GM21447 (cell line): ENCODE data around the gene DCLK1.

Experiments
- ATAC-seq: cut with Tn5 transposase; IDR thresholded peaks from one replicate; pipeline ENCODE4 v1.9.1; 2021; ENCODE audit not compliant: unreplicated experiment

Gene DCLK1

GRCh38 chr13:35874704-35875103, 256.5 kb downstream of the DCLK1 start:
- no peak for ATAC-seq

GRCh38 chr13:35872369-35872768, 258.8 kb downstream of the DCLK1 start:
- ATAC-seq = no peak

DNA sequence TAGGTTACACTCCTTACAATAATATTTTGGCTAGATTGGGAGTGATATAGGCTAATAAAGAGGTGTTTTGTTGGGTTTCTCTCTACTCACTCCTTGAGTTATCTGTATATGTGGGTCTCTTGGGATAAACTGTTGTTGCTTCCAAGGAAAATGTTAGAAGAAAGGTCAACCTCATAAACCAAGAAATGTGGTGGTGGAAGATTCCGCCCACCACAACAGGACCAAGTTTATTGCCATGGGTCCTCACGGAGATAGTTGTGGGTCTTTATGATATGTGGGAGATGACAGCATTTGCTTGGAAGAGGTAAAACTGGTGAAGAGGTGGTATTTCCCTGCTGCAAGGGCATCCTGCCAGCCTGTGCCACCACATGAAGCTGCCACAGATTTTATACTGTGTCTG, 259.6 kb downstream of the DCLK1 start:
- no peak for ATAC-seq

DNA sequence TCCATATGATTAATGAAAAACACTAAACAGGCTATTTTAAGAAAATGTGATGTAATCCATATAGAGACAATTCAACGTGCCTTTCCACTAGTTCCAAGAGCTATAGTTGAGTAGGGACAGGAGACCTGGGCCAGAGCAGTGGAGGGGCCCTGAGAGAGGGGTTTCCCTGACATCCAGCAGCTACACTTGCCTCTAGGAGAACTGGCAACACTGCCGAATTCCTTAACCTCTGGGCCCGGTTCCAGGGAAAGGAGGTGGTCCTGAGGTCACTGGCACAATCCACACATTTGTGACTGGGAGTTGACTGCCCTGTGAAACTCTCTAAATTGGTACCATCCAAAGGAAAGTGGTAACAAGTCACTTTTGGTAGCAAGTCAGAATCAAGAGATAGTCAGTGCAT, 264.4 kb downstream of the DCLK1 start:
- ATAC-seq = no peak

DNA sequence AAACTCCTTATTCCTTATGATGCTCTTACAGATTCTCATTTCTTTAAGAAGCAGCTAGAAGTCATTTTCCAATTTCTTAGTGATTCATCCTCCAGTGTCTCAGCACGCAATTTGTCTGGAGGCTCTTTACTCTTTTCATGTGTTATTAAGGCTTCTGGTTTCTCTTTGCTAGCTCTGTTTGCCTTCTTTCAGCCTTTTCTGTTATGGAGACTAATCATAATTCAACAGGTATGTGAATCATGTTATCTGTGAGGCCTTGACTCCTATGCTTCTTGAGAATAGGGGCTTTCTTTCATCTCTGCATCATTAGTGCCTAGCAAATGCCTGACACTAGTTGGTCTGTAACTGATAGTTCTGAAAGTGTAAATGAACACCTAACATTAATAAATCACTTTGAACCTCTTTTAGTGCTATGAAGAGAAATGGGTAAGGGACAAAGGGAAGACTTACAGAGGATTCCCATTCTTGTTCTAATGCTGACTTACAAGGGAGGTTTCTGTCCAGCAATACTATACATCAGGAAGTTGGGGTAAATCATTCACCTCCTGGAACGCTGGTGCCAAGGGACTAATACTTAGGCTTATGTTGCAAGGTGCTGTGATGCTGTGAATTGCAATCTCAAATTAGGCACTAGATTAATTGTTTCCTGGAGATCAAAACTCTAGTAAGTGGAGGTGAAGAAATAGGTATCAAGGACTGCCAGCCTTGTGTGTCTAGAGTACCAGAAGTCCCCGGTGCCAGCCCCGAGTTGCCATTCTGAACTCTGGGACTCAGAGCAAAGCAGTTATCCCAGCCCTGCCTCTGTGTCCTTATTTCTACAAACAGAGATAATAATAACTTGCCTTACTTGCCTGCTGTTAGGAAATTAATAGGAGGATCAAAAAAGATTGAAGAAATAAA, 265.6 kb downstream of the DCLK1 start:
- no peak for ATAC-seq

DNA sequence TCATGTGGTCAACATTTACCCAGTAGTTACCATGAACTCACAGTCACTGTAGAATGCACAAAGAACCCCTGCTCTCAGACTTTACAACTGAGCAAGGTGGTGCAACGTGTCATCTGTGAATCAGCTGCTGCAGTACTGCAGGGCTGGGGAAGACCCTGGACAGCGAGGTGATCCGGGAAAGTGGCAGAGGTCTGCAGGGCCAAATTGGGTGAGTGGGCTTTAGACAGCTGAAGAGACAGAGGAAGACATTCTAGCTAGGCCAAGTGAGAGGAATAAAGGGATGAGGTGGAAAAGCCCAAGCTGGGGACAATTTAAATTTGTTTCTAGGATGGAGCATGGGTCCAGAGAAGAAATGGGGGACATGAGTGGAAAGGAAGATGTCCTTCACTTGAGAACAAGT, 270.5 kb downstream of the DCLK1 start:
- no peak for ATAC-seq

- ATAC-seq = no peak
Measured at GRCh38 chr13:35859981-35860380, 271.2 kb downstream of the DCLK1 start.

DNA sequence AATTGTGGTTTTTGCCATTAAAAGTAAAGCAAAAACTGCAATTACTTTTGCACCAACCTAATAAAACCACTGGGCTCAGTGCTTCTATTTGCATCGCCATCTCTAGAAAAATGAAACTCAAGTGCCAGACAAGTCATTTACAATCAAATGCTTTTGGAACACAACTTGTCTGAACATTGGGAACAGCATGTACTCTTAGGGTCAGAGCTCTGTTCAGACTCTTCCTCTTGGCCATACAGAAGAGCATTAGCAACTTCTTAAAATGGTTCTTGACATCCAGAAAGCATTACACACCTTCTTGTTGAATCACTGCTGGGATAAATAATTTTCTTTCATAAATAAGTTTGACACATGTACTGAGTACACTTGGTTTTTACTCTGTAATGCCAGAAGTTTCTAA, 272.5 kb downstream of the DCLK1 start:
- no peak for ATAC-seq

DNA sequence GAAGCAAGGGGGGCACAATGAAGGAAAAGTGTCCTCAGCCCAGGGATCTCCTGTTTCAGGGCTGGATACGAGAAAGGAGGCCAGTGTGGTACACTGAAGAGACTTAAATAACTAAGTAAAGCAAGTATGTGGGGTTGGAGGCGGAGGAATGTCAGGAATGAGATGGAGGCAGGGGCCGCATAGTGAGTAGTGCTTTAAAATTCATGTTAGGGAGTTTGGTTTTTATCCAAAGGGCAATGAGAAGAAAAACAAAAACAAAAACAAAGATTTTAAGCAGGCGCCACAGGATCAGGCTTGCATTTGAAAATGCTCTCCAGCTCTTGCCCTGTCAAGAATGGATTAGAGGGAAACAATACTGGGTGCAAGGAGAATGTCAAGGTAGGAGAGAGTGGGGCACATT, 273.4 kb downstream of the DCLK1 start:
- no peak for ATAC-seq

DNA sequence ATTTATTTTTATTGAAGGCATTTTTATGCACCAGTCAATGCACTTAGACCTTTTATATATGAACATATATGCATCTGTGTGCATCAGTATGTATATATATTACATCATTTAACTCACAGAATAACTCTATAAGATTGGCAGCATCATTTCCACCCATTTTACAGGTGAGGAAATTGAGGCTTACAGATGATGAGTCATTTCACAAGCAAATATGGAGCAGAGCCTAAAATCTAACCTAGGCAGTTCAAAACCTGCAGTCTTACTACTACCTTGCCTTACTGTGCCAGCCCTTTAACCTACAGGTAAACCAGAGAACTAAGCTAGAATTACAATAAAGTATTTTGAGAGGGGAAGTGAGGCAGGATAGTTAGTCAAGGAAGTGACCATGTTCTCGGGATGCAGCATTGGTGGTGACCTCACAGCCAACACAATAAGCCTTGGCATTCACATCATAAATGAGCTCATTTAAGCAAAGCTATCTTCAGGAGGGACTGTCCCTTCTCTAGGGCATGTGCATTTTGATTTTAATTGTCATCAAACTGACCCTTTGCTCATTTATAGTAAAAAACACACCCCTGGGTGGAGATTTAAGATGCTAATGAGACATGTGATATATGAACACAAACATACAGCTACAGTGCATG, 274.3 kb downstream of the DCLK1 start:
- no peak for ATAC-seq

GRCh38 chr13:35856084-35856483, 275.1 kb downstream of the DCLK1 start:
- no peak for ATAC-seq

GRCh38 chr13:35855531-35856019, 275.6 kb downstream of the DCLK1 start:
- no peak for ATAC-seq

- ATAC-seq = no peak
Measured at GRCh38 chr13:35854286-35854685, 276.9 kb downstream of the DCLK1 start.

GRCh38 chr13:35851881-35852280, 279.3 kb downstream of the DCLK1 start:
- no peak for ATAC-seq

DNA sequence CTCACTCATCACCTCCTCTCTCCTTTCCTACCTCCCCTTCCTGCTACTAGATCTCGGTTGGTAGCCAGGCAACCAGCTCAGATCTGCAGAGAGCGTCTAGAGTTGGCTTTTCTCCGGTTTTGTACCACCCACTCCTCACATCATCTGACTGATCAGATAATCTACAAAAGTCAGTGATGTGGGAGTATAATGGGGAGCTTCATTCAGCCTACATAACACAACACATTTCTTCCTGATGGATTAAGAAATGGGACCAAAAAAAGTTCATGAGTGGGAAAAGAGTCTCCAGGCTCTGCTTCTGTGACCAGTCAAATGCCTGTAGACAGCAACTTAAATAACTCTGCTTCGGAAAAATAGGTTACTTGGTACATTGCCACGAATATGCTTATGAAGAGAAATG, 279.8 kb downstream of the DCLK1 start:
- no peak for ATAC-seq

GRCh38 chr13:35850569-35850968, 280.6 kb downstream of the DCLK1 start:
- no peak for ATAC-seq

GRCh38 chr13:35849256-35849644, 281.9 kb downstream of the DCLK1 start:
- no peak for ATAC-seq

- no peak for ATAC-seq
Measured at GRCh38 chr13:35848336-35849255, 282.6 kb downstream of the DCLK1 start.

DNA sequence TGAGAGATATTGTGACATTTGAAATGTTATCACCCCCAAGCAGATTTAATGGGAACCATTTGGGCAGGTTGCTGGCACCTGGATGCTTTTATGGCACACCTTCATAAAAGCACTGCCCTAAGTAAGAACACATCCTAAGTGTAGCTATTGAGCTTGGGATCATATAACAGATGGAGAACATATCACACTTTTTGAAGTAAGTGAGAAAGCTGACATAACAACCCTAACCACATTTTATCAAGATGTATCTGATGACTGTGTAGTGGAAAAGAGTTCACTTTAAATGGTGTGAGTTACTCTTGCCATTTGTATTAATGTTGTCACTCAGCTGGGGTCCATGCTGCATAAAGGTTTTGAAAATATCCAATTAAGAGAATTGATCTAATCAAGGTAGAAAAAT, 287.9 kb downstream of the DCLK1 start:
- no peak for ATAC-seq

GRCh38 chr13:35841060-35841521, 290.1 kb downstream of the DCLK1 start:
- no peak for ATAC-seq

- ATAC-seq = no peak
Measured at GRCh38 chr13:35839806-35840205, 291.4 kb downstream of the DCLK1 start.
